Stomach (tissue), 9 donors: Measurements from ENCODE around the gene JCAD. TPM values are rescaled to one million over a fixed set of nuclear protein-coding genes. Genes with fewer than 3 reads are reported as not detected.
"Not testable (repeated sequence)": the region's sequence is repeated elsewhere in the genome, so short reads cannot be mapped to it uniquely, and the experiment has no call there.

Source experiments
- DNase-seq, 2 donors: peaks; one replicate each; pipeline versions ENCODE4 v3.0.0 to v3.0.0-alpha.2; 2013 to 2019
- H3K27ac ChIP-seq, 5 donors: fragments of 200-600 bp in 4 of 5; sonication (generic) in 4 of 5; one replicate each; pipeline ENCODE4 v1.5.1; 2013 to 2019; ENCODE audit warnings: mild to moderate bottlenecking in 1 of 5, moderate library complexity in 1 of 5
- H3K27me3 ChIP-seq, 3 donors: fragments of 200-600 bp; sonication (generic); one replicate each; pipeline ENCODE4 v1.5.1; 2017 to 2019; ENCODE audit warnings: mixed run types in 1 of 3
- H3K36me3 ChIP-seq, 4 donors: fragments of 200-600 bp; sonication (generic); 1 replicate in 3 of 4; 2 replicates in 1 of 4; pipeline ENCODE4 v1.5.1; 2016 to 2019
- H3K4me1 ChIP-seq, 4 donors: fragments of 200-600 bp; sonication (generic); one replicate each; pipeline ENCODE4 v1.5.1; 2016 to 2019
- H3K4me3 ChIP-seq, 4 donors: fragments of 200-600 bp; sonication (generic) in 3 of 4; one replicate each; pipeline ENCODE4 v1.5.1; 2016 to 2019; ENCODE audit warnings: mild to moderate bottlenecking in 1 of 4
- H3K9me3 ChIP-seq, 4 donors: fragments of 200-600 bp; sonication (generic); one replicate each; pipeline ENCODE4 v1.5.1; 2016 to 2019
- CTCF ChIP-seq, 7 experiments: fragments of 450-650 bp in 4 of 7; fragments of 200-600 bp in 3 of 7; sonication (generic) in 3 of 7; IDR thresholded peaks; one replicate each; pipeline ENCODE4 v1.5.1; 2016 to 2019; ENCODE audit warnings: antibody characterized with exemption in 7 of 7, control low read depth in 2 of 7, mild to moderate bottlenecking in 1 of 7
- EP300 ChIP-seq: sonication (generic); formaldehyde crosslinking; IDR thresholded peaks from one replicate; pipeline ENCODE4 v1.6.1; 2017; ENCODE audit warnings: antibody characterized with exemption
- POLR2A ChIP-seq, 4 donors: fragments of 450-650 bp; IDR thresholded peaks; one replicate each; pipeline ENCODE4 v1.6.1; 2016; ENCODE audit warnings: antibody characterized with exemption in 4 of 4, control low read depth in 2 of 4, mild to moderate bottlenecking in 1 of 4, moderate library complexity in 1 of 4
- POLR2AphosphoS5 ChIP-seq, 3 donors: sonication (generic); formaldehyde crosslinking; IDR thresholded peaks; one replicate each; pipeline ENCODE4 v1.6.1; 2016; ENCODE audit warnings: antibody characterized with exemption in 3 of 3
- WGBS, 5 donors: extraction: QIAGEN DNeasy Blood & Tissue Kit in 3 of 5; methylation state at CpG; one replicate each; pipeline versions ENCODE4 v1.1.5 to v1.1.7; 2013 to 2018; 5-methylcytosine and 5-hydroxymethylcytosine counted together
- intact Hi-C: fragments of 100-400 bp; cut with DNase I; formaldehyde crosslinking; loops from one replicate; pipeline ENCODE4 v1.15.1; 2023; ENCODE audit warnings: low total_unique reads
- polyA plus RNA-seq, 3 donors: library from polyadenylated mRNA; stranded (reverse); fragments of 200-250 nt; gene quantifications; one replicate each; pipeline ENCODE4 v1.2.3, GENCODE V29; 2013
- total RNA-seq, 5 donors: library from RNA; depleted of rRNA; stranded (reverse); fragments of >200 nt; gene quantifications; one replicate each; pipeline versions ENCODE4 v1.1.0 to v1.2.3, GENCODE V29; 2014 to 2016
- donor health status: healthy with polysubstance abuse.
- donor health status: Bipolar disorder and iron deficiency.
- donor health status: healthy.

Gene JCAD
- total and polyA plus RNA-seq, 8 donors: 1.6 to 30.3 (median 10.4) TPM

- Histone ChIP-seq H3K4me3 (no peak overlapping the region), H3K36me3 (no peaks in the 10 kb centered on the region), H3K9me3 (peaks cover 8 to 16% (median 13%) of the 10 kb centered on the region in 4 donors), H3K27ac (no peak overlapping the region), H3K4me1 (peaks cover 0 to 6% (median 2%) of the 10 kb centered on the region in 4 donors), H3K27me3 (no peaks in the 10 kb centered on the region)
- no peak for DNase-seq
- intact Hi-C loops: no loop called here
- WGBS, 5 donors: 87 to 97% (median 93%) methylated on average over 2 of the region's 2 CpGs
- no peak for TF ChIP-seq POLR2A (IDR thresholded peaks at IDR 0.05)
- TF ChIP-seq POLR2AphosphoS5 (IDR thresholded peaks at IDR 0.05): no peak
- TF ChIP-seq CTCF (IDR thresholded peaks at IDR 0.05): no peak
- TF ChIP-seq EP300: no peak
Observed at GRCh38 chr10:29982997-29983648, 76.3 kb downstream of the JCAD start.

GRCh38 chr10:29981510-29981909 is 77.9 kb downstream of the JCAD start:
- intact Hi-C loops: no loop called here
- WGBS, 5 donors: 77 to 96% (median 95%) methylated on average over 3 of the region's 3 CpGs
- no peaks in the 10 kb centered on the region for H3K36me3 ChIP-seq
- H3K27ac ChIP-seq: no peak overlapping the region
- H3K4me3 ChIP-seq: no peak overlapping the region
- no peak for DNase-seq
- H3K4me1 ChIP-seq: peaks cover 0 to 6% (median 2%) of the 10 kb centered on the region in 4 donors
- TF ChIP-seq POLR2AphosphoS5 (IDR thresholded peaks at IDR 0.05) (no peak), CTCF (IDR thresholded peaks at IDR 0.05) (no peak), EP300 (no peak), POLR2A (IDR thresholded peaks at IDR 0.05) (no peak)
- peaks cover 8 to 16% (median 13%) of the 10 kb centered on the region in 4 donors for H3K9me3 ChIP-seq
- H3K27me3 ChIP-seq: no peaks in the 10 kb centered on the region

- peak in 1 of 2 donors; percentile 37 for DNase-seq
- Histone ChIP-seq H3K4me3 (no peak overlapping the region), H3K4me1 (peaks cover 0 to 6% (median 2%) of the 10 kb centered on the region in 4 donors), H3K27me3 (no peaks in the 10 kb centered on the region), H3K27ac (no peak overlapping the region), H3K36me3 (no peaks in the 10 kb centered on the region), H3K9me3 (peaks cover 8 to 16% (median 13%) of the 10 kb centered on the region in 4 donors)
- WGBS, 5 donors: 53 to 72% (median 58%) methylated on average over 2 of the region's 2 CpGs
- TF ChIP-seq POLR2AphosphoS5 (IDR thresholded peaks at IDR 0.05) (no peak), POLR2A (IDR thresholded peaks at IDR 0.05) (no peak)
- intact Hi-C loops: no loop called here
Observed at GRCh38 chr10:29980084-29980483, 79.3 kb downstream of the JCAD start.

GRCh38 chr10:29979421-29979779 is 80.0 kb downstream of the JCAD start:
- H3K4me1 ChIP-seq, intact Hi-C loops, H3K27me3 ChIP-seq, H3K27ac ChIP-seq, H3K4me3 ChIP-seq, DNase-seq, H3K36me3 ChIP-seq: not testable (repeated sequence)
- 55 to 82% (median 68%) methylated on average over 2 of the region's 2 CpGs for WGBS, 5 donors
- H3K9me3 ChIP-seq: peaks cover 8 to 22% (median 13%) of the 10 kb centered on the region in 4 donors

GRCh38 chr10:29977171-29977570 is 82.2 kb downstream of the JCAD start:
- WGBS, 5 donors: 67 to 91% (median 71%) methylated on average over 4 of the region's 4 CpGs

More at GRCh38 chr10:29977171-29977570, 82.2 kb downstream of the JCAD start:
- H3K27ac ChIP-seq: no peak overlapping the region
- no peak overlapping the region for H3K4me3 ChIP-seq
- H3K36me3 ChIP-seq: no peaks in the 10 kb centered on the region
- H3K9me3 ChIP-seq: peaks cover 0 to 7% (median 0%) of the 10 kb centered on the region in 4 donors
- TF ChIP-seq EP300: no peak
- no peak for TF ChIP-seq CTCF (IDR thresholded peaks at IDR 0.05)
- TF ChIP-seq POLR2A (IDR thresholded peaks at IDR 0.05): no peak
- no peak for TF ChIP-seq POLR2AphosphoS5 (IDR thresholded peaks at IDR 0.05)
- intact Hi-C loops: no loop called here
- H3K4me1 ChIP-seq: peaks cover 0 to 6% (median 2%) of the 10 kb centered on the region in 4 donors
- no peaks in the 10 kb centered on the region for H3K27me3 ChIP-seq
- no peak for DNase-seq
